ENCODE results near the gene NCBP2.
A peak's percentile ranks its signal among the peaks of the same experiment; 100 is the strongest.

Gene NCBP2

GRCh38 chr3:196974661-196975060 lies 32.3 kb upstream of the NCBP2 start:
- TF ChIP-seq PKNOX1 (IDR thresholded peaks at IDR 0.05) (no peak), NFRKB (IDR thresholded peaks at IDR 0.05) (no peak)
- DNase-seq (ENCODE audit: extremely low spot score): no peak
- CTCF ChIA-PET: no interaction called here
- POLR2A ChIA-PET: no interaction called here

GRCh38 chr3:196971094-196971698 lies 28.9 kb upstream of the NCBP2 start:
- ChIA-PET CTCF (no interaction called here), POLR2A (no interaction called here)
- no peak for TF ChIP-seq FOXA1 (IDR thresholded peaks at IDR 0.05)
- TF ChIP-seq BHLHE40 (IDR thresholded peaks at IDR 0.05; ENCODE audit: borderline replicate concordance): no peak
- no peak for TF ChIP-seq FOXK2 (IDR thresholded peaks at IDR 0.05)
- no peak for TF ChIP-seq LEF1 (IDR thresholded peaks at IDR 0.05; ENCODE audit: borderline replicate concordance)
- TF ChIP-seq L3MBTL2 (conservative IDR thresholded peaks at IDR 0.05): no peak
- no peak for TF ChIP-seq PKNOX1 (IDR thresholded peaks at IDR 0.05)
- TF ChIP-seq SP1 (IDR thresholded peaks at IDR 0.05): no peak
- no peak for TF ChIP-seq ARNT (IDR thresholded peaks at IDR 0.05)
- no peak for TF ChIP-seq NFRKB (IDR thresholded peaks at IDR 0.05)
- TF ChIP-seq ZNF384 (IDR thresholded peaks at IDR 0.05): no peak
- TF ChIP-seq FOXM1 (IDR thresholded peaks at IDR 0.05; ENCODE audit: borderline replicate concordance): no peak
- no peak for TF ChIP-seq ELF4 (IDR thresholded peaks at IDR 0.05)
- no peak for TF ChIP-seq CTBP1 (IDR thresholded peaks at IDR 0.05; ENCODE audit: borderline replicate concordance)
- TF ChIP-seq TARDBP (IDR thresholded peaks at IDR 0.05): no peak
- no peak for TF ChIP-seq SUZ12 (IDR thresholded peaks at IDR 0.05)
- TF ChIP-seq HDGF (IDR thresholded peaks at IDR 0.05; ENCODE audit: borderline replicate concordance): no peak
- no peak for DNase-seq (ENCODE audit: extremely low spot score)

GRCh38 chr3:196970547-196971093 lies 28.3 kb upstream of the NCBP2 start:
- ChIA-PET POLR2A (no interaction called here), CTCF (no interaction called here)
- TF ChIP-seq SUZ12 (IDR thresholded peaks at IDR 0.05) (no peak), SP1 (IDR thresholded peaks at IDR 0.05) (no peak), ELF4 (IDR thresholded peaks at IDR 0.05) (no peak), HDGF (IDR thresholded peaks at IDR 0.05; ENCODE audit: borderline replicate concordance) (no peak), FOXK2 (IDR thresholded peaks at IDR 0.05) (no peak), ARNT (IDR thresholded peaks at IDR 0.05) (no peak), TARDBP (IDR thresholded peaks at IDR 0.05) (no peak), LEF1 (IDR thresholded peaks at IDR 0.05; ENCODE audit: borderline replicate concordance) (no peak), CTBP1 (IDR thresholded peaks at IDR 0.05; ENCODE audit: borderline replicate concordance) (no peak), ZNF384 (IDR thresholded peaks at IDR 0.05) (no peak)
- DNase-seq (ENCODE audit: extremely low spot score): no peak

GRCh38 chr3:196969660-196970546 lies 27.6 kb upstream of the NCBP2 start:
- CTCF ChIA-PET: no interaction called here

GRCh38 chr3:196969134-196969659 lies 26.9 kb upstream of the NCBP2 start:
- TF ChIP-seq SUZ12 (IDR thresholded peaks at IDR 0.05) (no peak), PKNOX1 (IDR thresholded peaks at IDR 0.05) (no peak), NFRKB (IDR thresholded peaks at IDR 0.05) (no peak), L3MBTL2 (conservative IDR thresholded peaks at IDR 0.05) (peak; percentile 75), ARNT (IDR thresholded peaks at IDR 0.05) (no peak), FOXA1 (IDR thresholded peaks at IDR 0.05) (no peak), LEF1 (IDR thresholded peaks at IDR 0.05; ENCODE audit: borderline replicate concordance) (no peak)
- DNase-seq (ENCODE audit: extremely low spot score): peak; percentile 28
- ChIA-PET POLR2A (no interaction called here), CTCF (no interaction called here)

More at GRCh38 chr3:196969660-196970546, 27.6 kb upstream of the NCBP2 start:
- TF ChIP-seq L3MBTL2 (conservative IDR thresholded peaks at IDR 0.05) (0 out of 2 replicates have a peak, but pooled peaks have one; percentile 27), SP1 (IDR thresholded peaks at IDR 0.05) (no peak), ARNT (IDR thresholded peaks at IDR 0.05) (0 out of 2 replicates have a peak, but pooled peaks have one; percentile 14)
- POLR2A ChIA-PET: no interaction called here
- peak; percentile 81 for DNase-seq (ENCODE audit: extremely low spot score)

- no peak for TF ChIP-seq ZNF384 (IDR thresholded peaks at IDR 0.05)
- no peak for TF ChIP-seq PKNOX1 (IDR thresholded peaks at IDR 0.05)
- no peak for TF ChIP-seq HDGF (IDR thresholded peaks at IDR 0.05; ENCODE audit: borderline replicate concordance)
- TF ChIP-seq L3MBTL2 (conservative IDR thresholded peaks at IDR 0.05): no peak; the same call in 1 of the 2 replicates
- no peak for TF ChIP-seq SUZ12 (IDR thresholded peaks at IDR 0.05)
- no peak for TF ChIP-seq ELF4 (IDR thresholded peaks at IDR 0.05)
- TF ChIP-seq FOXK2 (IDR thresholded peaks at IDR 0.05): no peak
- no peak for TF ChIP-seq LEF1 (IDR thresholded peaks at IDR 0.05; ENCODE audit: borderline replicate concordance)
- TF ChIP-seq ARNT (IDR thresholded peaks at IDR 0.05): no peak
- TF ChIP-seq SP1 (IDR thresholded peaks at IDR 0.05): no peak
- ChIA-PET POLR2A (no interaction called here), CTCF (no interaction called here)
- DNase-seq (ENCODE audit: extremely low spot score): peak; percentile 48
These were observed 26.2 kb upstream of the NCBP2 start, which contains the start of gene PIGZ for GRCh38 chr3:196968233-196969133. Gene PIGZ, minus strand, starts transcription at chr3:196968833. Its CDS starts 16,802 bp downstream, at chr3:196952031.
